Measurements from ENCODE around the gene MRGPRX1.

GRCh38 chr11:18939314-18939713 is at the start of gene MRGPRX1:
- TF ChIP-seq ZFX (IDR thresholded peaks at IDR 0.05; ENCODE audit: borderline replicate concordance) (no peak), CTCF (IDR thresholded peaks at IDR 0.05) (no peak)

All from 22Rv1 (cell line).